Gastrocnemius medialis (tissue), 4 donors: Measurements from ENCODE around the gene RNASE4. TPM values are rescaled to one million over a fixed set of nuclear protein-coding genes. Genes with fewer than 3 reads are reported as not detected.
"Not testable (repeated sequence)": the region's sequence is repeated elsewhere in the genome, so short reads cannot be mapped to it uniquely, and the experiment has no call there.

ENCODE experiments used
- ATAC-seq, 2 donors: fragments of 150-250 bp; one replicate each; pipeline ENCODE4 v1.9.1; 2016
- DNase-seq, 2 donors: peaks; one replicate each; pipeline ENCODE4 v3.0.0-alpha.2; 2019
- H3K27ac ChIP-seq, 4 donors: fragments of 200-600 bp; sonication (generic); 1 replicate in 1 of 4; 2 replicates in 3 of 4; pipeline ENCODE4 v1.5.1; 2016 to 2018; ENCODE audit warnings: mild to moderate bottlenecking in 2 of 4, moderate library complexity in 1 of 4
- H3K27me3 ChIP-seq, 3 donors: fragments of 200-600 bp; sonication (generic) in 2 of 3; 1 replicate in 1 of 3; 2 replicates in 2 of 3; pipeline versions ENCODE4 v1.5.1 to v1.6.0; 2016 to 2019; ENCODE audit warnings: mild to moderate bottlenecking in 1 of 3, moderate library complexity in 1 of 3
- H3K36me3 ChIP-seq, 2 donors: fragments of 200-600 bp; sonication (generic) in 1 of 2; one replicate each; pipeline ENCODE4 v1.5.1; 2017 to 2018
- H3K4me1 ChIP-seq, 2 donors: fragments of 200-600 bp; sonication (generic) in 1 of 2; one replicate each; pipeline ENCODE4 v1.5.1; 2016 to 2017; ENCODE audit warnings: mild to moderate bottlenecking in 2 of 2
- H3K4me3 ChIP-seq, 4 donors: fragments of 200-600 bp; sonication (generic) in 3 of 4; 1 replicate in 1 of 4; 2 replicates in 3 of 4; pipeline ENCODE4 v1.5.1; 2016 to 2019; ENCODE audit warnings: mild to moderate bottlenecking in 2 of 4
- H3K9me3 ChIP-seq, 3 donors: fragments of 200-600 bp; sonication (generic) in 2 of 3; 1 replicate in 1 of 3; 2 replicates in 2 of 3; pipeline ENCODE4 v1.5.1; 2016 to 2019
- POLR2A ChIP-seq, 2 donors: fragments of 450-650 bp; IDR thresholded peaks; one replicate each; pipeline ENCODE4 v1.6.1; 2017; ENCODE audit warnings: antibody characterized with exemption in 2 of 2, mild to moderate bottlenecking in 2 of 2, moderate library complexity in 2 of 2
- in situ Hi-C, 4 donors: fragments of 200-750 bp; cut with MboI; loops; one replicate each; pipeline versions ENCODE4 v1.15.0 to v1.8.0; 2017; ENCODE audit warnings: low sequenced_read_pairs in 4 of 4
- intact Hi-C: fragments of 100-400 bp; cut with DNase I; formaldehyde crosslinking; loops from one replicate; pipeline ENCODE4 v1.15.1; 2023; ENCODE audit warnings: low total_unique reads
- total RNA-seq, 4 donors: library from RNA; depleted of rRNA; stranded (reverse); fragments of >200 nt; gene quantifications; one replicate each; pipeline versions ENCODE4 v1.1.0 to v1.2.3, GENCODE V29; 2016
- TF ChIP-seq, protein P1 (sequence below), 5 experiments: fragments of 450-650 bp in 3 of 5; fragments of 200-600 bp in 2 of 5; sonication (generic) in 2 of 5; IDR thresholded peaks in 4 of 5; conservative IDR thresholded peaks in 1 of 5; 1 replicate in 4 of 5; 2 replicates in 1 of 5; pipeline ENCODE4 v1.5.1; 2016 to 2019; ENCODE audit warnings: antibody characterized with exemption in 5 of 5, mild to moderate bottlenecking in 3 of 5, moderate library complexity in 3 of 5

The RNASE4 gene
- total RNA-seq, 4 donors from 2014 or later = 12.2 to 21.3 (median 18.9) TPM

DNA sequence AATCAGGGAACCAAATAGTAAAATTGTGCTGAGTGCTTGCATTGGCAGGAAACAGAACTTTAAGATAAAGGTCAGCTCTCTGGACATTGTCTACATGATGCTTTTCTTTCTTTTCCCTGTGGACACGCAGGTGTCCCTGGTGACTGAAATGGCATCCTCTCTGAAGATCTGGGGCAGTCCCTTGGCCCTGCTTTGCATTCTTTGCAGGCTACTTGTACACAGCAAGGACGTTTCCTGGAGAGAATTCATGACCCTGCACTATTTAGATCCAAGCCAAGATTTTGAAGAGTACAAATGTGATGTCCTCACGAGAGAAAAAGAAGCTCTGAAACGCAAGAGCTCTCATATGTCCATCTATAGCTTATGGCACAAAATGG, 50.1 kb downstream of the RNASE4 start:
- no peaks in the 10 kb centered on the region for H3K4me1 ChIP-seq
- no peak overlapping the region for H3K4me3 ChIP-seq
- in situ Hi-C loops (no loop called here), intact Hi-C loops (no loop called here)
- no peak for TF ChIP-seq POLR2A (IDR thresholded peaks at IDR 0.05)
- TF ChIP-seq, protein P1, sequence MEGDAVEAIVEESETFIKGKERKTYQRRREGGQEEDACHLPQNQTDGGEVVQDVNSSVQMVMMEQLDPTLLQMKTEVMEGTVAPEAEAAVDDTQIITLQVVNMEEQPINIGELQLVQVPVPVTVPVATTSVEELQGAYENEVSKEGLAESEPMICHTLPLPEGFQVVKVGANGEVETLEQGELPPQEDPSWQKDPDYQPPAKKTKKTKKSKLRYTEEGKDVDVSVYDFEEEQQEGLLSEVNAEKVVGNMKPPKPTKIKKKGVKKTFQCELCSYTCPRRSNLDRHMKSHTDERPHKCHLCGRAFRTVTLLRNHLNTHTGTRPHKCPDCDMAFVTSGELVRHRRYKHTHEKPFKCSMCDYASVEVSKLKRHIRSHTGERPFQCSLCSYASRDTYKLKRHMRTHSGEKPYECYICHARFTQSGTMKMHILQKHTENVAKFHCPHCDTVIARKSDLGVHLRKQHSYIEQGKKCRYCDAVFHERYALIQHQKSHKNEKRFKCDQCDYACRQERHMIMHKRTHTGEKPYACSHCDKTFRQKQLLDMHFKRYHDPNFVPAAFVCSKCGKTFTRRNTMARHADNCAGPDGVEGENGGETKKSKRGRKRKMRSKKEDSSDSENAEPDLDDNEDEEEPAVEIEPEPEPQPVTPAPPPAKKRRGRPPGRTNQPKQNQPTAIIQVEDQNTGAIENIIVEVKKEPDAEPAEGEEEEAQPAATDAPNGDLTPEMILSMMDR (IDR thresholded peaks at IDR 0.05 in 4 of 5, conservative IDR thresholded peaks at IDR 0.05 in 1 of 5) = no peak
- no peak overlapping the region for H3K27ac ChIP-seq
- ATAC-seq (no peak), DNase-seq (no peak)
- H3K36me3 ChIP-seq = no peaks in the 10 kb centered on the region
- no peaks in the 10 kb centered on the region for H3K27me3 ChIP-seq
- no peaks in the 10 kb centered on the region for H3K9me3 ChIP-seq

DNA sequence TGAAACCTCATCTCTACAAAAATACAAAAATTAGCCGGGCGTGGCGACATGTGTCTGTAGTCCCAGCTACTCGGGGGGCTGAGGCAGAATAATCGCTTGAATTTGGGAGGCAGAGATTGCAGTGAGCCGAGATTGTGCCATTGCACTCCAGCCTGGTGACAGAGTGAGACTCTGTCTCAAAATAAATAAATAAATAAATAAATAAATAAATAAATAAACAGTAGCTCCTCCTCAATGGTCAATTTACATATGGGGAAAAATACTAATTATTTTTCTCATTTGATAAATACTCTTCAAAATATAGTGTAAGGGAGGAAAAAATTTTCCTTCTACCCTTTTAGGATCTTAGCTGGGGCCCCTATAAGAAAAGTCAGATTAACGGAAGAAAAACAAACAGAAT, 53.9 kb downstream of the RNASE4 start:
- intact Hi-C loops, H3K4me1 ChIP-seq, in situ Hi-C loops, ATAC-seq, H3K9me3 ChIP-seq, H3K27ac ChIP-seq, H3K4me3 ChIP-seq, H3K36me3 ChIP-seq, DNase-seq, H3K27me3 ChIP-seq: not testable (repeated sequence)

DNA sequence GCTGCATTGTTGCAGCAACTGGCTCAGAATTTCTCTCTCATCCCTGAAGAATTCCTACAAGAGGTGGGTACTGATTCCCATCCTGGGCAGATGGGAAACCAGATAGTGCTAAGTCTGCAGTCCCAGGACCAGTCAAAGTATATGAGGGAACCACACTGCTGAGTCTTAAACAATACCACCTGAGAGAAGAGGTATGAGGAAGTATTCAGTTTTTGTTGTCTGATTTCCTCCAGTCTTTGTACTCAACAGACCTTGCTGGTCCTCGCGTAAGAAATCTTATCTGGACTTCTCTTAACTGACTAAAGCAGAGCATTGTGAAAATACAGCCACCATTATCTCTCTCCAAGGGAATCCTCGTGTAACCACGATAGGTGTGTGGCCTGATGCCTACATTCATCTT, 57.8 kb downstream of the RNASE4 start:
- intact Hi-C loops (no loop called here), in situ Hi-C loops (no loop called here)
- H3K27me3 ChIP-seq = no peaks in the 10 kb centered on the region
- H3K36me3 ChIP-seq = no peaks in the 10 kb centered on the region
- H3K4me3 ChIP-seq = no peak overlapping the region
- H3K4me1 ChIP-seq = no peaks in the 10 kb centered on the region
- TF ChIP-seq POLR2A (IDR thresholded peaks at IDR 0.05) = no peak
- TF ChIP-seq, protein P1 (IDR thresholded peaks at IDR 0.05 in 4 of 5, conservative IDR thresholded peaks at IDR 0.05 in 1 of 5) = no peak
- H3K9me3 ChIP-seq = no peaks in the 10 kb centered on the region
- DNase-seq (no peak), ATAC-seq (no peak)
- no peak overlapping the region for H3K27ac ChIP-seq

DNA sequence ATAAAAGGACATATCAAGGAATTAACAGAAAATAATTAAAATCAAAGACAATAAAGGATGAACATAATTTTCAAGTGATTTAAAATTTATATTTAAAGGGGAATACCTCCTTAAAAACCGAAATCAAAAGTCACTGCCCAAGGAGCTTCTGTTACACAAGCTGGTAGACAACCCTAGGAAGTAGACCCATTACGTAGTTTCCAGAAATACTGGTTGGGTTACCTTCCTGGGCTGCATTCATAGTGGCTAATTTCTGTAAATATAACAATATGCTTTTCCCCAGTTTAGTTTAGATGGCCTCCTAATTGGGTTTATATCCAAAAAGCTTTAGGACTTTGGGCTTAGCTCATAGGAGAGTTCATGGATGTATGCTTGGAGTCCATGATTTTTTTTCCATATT, 59.2 kb downstream of the RNASE4 start:
- Histone ChIP-seq H3K27me3 (no peaks in the 10 kb centered on the region), H3K9me3 (no peaks in the 10 kb centered on the region), H3K4me1 (no peaks in the 10 kb centered on the region), H3K27ac (no peak overlapping the region), H3K36me3 (no peaks in the 10 kb centered on the region), H3K4me3 (no peak overlapping the region)
- ATAC-seq (no peak), DNase-seq (no peak)
- intact Hi-C loops = no loop called here
- in situ Hi-C loops = no loop called here
- TF ChIP-seq, protein P1 (IDR thresholded peaks at IDR 0.05 in 4 of 5, conservative IDR thresholded peaks at IDR 0.05 in 1 of 5) = no peak
- no peak for TF ChIP-seq POLR2A (IDR thresholded peaks at IDR 0.05)

DNA sequence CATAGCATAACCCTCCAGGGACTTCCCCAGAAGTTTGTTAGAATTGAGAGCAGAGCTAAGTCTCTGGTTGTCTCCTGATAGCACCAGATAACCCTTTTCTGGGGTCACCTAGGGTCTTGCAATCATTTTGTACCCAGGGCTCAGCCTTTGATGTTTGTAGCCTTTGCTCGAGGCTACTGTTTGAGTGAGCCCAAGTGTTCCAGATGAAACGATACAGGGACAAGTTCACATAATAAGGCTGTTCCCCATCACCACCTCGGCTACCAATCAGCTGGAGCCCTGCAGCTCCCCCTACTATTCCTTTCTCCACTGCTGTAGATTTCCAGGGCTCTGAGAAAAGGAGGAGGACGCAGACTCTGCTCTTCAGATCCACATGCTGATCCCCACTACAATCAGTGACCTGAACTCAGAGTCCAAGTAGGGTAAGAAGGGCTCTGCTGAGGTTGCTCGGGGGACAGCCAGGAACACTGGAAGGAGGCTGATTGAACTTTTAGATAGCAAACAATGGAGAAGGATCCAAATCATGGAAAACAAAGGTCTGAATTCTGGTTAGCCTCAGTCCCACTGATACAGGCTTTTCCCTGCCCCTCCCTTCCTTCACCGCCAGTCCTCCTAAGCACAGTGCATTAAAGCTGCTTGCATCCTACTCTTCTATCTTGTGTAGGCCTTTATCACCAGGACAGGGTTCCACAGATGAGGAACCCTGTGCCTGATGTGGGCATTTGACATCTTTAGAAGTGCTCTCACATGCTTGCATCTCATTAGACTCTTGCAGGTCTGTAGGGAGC, 61.4 kb downstream of the RNASE4 start, which contains the start of gene EDDM3A:
Gene EDDM3A, plus strand, starts transcription at position 317 of the 788 bp plus-strand sequence. CDS start 1,694 bp downstream, outside the sequence.
- Histone ChIP-seq H3K27me3 (no peaks in the 10 kb centered on the region), H3K4me1 (no peaks in the 10 kb centered on the region), H3K36me3 (no peaks in the 10 kb centered on the region), H3K27ac (no peak within 1 kb of the TSS), H3K4me3 (no peak within 1 kb of the TSS), H3K9me3 (no peaks in the 10 kb centered on the region)
- no peak for TF ChIP-seq POLR2A (IDR thresholded peaks at IDR 0.05)
- TF ChIP-seq, protein P1 (IDR thresholded peaks at IDR 0.05 in 4 of 5, conservative IDR thresholded peaks at IDR 0.05 in 1 of 5) = no peak
- in situ Hi-C loops (no loop called here), intact Hi-C loops (no loop called here)
- ATAC-seq = no peak
- no peak for DNase-seq
